ENCODE data around the gene SORBS1.
"Not testable (repeated sequence)": the region's sequence is repeated elsewhere in the genome, so short reads cannot be mapped to it uniquely, and the experiment has no call there.

Gene SORBS1

DNA sequence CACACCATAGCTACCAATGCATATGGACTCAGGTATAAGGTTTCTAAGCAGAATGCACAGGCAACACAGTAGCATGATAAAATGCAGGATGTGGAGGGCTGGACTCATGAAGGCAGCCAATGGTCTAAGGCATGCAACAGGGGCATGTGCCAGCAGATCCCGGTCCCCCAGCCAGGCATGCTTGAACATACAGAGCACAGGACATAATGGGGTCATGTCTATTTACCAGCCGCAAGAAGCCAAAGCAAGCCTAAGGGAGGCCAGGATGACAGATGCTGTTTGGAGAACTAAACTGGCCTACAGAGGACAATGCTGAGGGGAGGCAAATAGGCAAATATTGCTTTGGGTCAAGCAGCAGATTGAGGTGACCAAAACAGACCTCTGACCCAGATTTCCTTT, 210.3 kb downstream of the SORBS1 start:
- H3K9ac ChIP-seq (ENCODE audit: low read length in 2 of 2) = no peak overlapping the region
- no peaks in the 10 kb centered on the region for H3K27me3 ChIP-seq (ENCODE audit: control insufficient read depth in 1 of 2, insufficient read depth in 2 of 2, low read length in 2 of 2)
- peak overlapping the region in 1 of 2 donors; percentile 15 for H3K4me3 ChIP-seq (ENCODE audit: low read length in 2 of 2)
- peak overlapping the region; percentile 62 for H3K27ac ChIP-seq (ENCODE audit: low read length)
- H3K9me3 ChIP-seq (ENCODE audit: control insufficient read depth in 2 of 2, low read length in 2 of 2) = no peaks in the 10 kb centered on the region
- H3K4me1 ChIP-seq (ENCODE audit: control insufficient read depth, insufficient read depth, low read length) = peaks cover 36% of the 10 kb centered on the region
- peaks cover 60 to 68% of the 10 kb centered on the region in 2 donors for H3K36me3 ChIP-seq (ENCODE audit: control insufficient read depth in 2 of 2, insufficient read depth in 2 of 2, low read length in 2 of 2)

DNA sequence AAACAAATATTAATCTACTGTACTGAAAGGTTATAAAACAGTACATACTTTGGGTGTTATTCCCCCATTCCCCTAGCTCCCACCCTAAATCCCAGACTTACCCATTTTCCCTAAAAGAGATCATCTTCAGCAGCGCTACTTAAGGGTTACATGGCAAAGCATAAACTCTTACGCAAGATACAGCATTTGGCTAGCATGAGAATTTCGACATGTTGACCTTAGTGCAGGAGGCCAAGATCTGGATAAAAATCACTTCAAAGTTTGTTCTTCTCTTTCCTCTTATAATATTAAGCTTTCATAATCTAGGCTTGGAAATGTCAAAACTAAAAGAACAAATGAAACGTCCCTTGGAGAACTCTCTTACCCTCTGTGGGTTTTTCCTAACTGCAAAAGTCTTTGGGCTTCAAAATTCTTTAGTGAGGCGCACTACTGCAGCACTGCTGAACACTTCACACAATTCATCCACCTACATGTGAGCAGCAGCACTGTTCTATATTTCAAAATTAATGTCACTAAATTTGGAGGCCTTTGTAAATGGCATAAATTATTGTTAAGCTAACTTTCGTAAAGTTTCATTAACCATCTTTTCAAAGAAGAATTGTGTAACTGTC, 210.8 kb downstream of the SORBS1 start:
- H3K27me3 ChIP-seq (ENCODE audit: control insufficient read depth in 1 of 2, insufficient read depth in 2 of 2, low read length in 2 of 2) = no peaks in the 10 kb centered on the region
- peaks cover 32% of the 10 kb centered on the region for H3K4me1 ChIP-seq (ENCODE audit: control insufficient read depth, insufficient read depth, low read length)
- H3K9me3 ChIP-seq (ENCODE audit: control insufficient read depth in 2 of 2, low read length in 2 of 2) = no peaks in the 10 kb centered on the region
- peaks cover 58 to 68% of the 10 kb centered on the region in 2 donors for H3K36me3 ChIP-seq (ENCODE audit: control insufficient read depth in 2 of 2, insufficient read depth in 2 of 2, low read length in 2 of 2)
- no peak overlapping the region for H3K9ac ChIP-seq (ENCODE audit: low read length in 2 of 2)
- H3K4me3 ChIP-seq (ENCODE audit: low read length in 2 of 2) = no peak overlapping the region
- H3K27ac ChIP-seq (ENCODE audit: low read length) = peak overlapping the region; percentile 62

DNA sequence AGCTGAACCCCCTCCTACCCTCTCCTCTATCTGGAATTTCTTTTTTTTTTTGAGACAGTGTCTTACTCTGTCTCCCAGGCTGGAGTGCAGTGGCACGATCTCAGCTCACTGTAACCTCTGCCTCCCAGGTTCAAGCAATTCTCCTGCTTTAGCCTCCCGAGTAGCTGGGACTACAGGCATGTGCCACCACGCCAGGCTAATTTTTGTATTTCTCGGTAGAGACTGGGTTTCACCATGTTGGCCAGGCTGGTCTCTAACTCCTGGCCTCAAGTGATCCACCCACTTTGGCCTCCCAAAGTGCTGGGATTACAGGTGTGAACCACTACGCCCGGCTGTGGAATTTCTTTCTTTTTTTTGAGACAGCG, 213.8 kb downstream of the SORBS1 start:
- H3K9me3 ChIP-seq (ENCODE audit: control insufficient read depth in 2 of 2, low read length in 2 of 2); H3K4me3 ChIP-seq (ENCODE audit: low read length in 2 of 2); H3K9ac ChIP-seq (ENCODE audit: low read length in 2 of 2); H3K27ac ChIP-seq (ENCODE audit: low read length); H3K27me3 ChIP-seq (ENCODE audit: control insufficient read depth in 1 of 2, insufficient read depth in 2 of 2, low read length in 2 of 2): not testable (repeated sequence)
- peaks cover 49 to 53% of the 10 kb centered on the region in 2 donors for H3K36me3 ChIP-seq (ENCODE audit: control insufficient read depth in 2 of 2, insufficient read depth in 2 of 2, low read length in 2 of 2)
- H3K4me1 ChIP-seq (ENCODE audit: control insufficient read depth, insufficient read depth, low read length) = peaks cover 21% of the 10 kb centered on the region

DNA sequence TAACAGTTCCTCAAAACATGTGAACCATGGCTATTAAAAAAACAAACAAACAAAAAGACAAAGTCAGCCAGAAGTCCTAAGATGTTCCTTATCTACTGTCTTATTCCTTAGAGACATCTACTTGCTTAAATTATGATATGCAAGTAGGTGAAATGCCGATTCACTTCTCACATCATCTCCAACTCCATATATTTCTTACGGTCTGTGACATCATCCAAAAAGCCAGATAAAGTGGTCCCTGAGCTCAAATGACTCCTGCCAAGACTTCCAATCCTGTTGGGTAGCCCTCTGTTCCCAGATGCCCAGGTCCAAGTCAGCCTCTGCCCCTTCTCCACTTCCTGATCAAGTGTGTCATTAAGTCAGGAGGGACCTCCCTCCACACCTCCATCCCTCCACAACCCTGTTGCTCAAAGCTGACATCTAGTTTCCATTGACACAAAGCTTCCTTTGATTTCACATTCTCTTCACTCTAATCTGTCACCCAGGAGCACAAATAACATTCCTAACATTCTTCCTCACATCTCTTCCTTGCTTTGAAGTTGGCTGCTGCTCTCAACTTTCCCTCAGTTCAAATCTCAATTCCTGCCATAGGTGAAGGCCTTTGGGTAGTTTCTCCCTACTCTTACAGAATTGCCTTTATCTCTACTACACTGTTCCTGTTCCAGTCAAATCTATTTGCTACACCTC, 214.3 kb downstream of the SORBS1 start:
- Histone ChIP-seq H3K9ac (ENCODE audit: low read length in 2 of 2) (no peak overlapping the region), H3K27me3 (ENCODE audit: control insufficient read depth in 1 of 2, insufficient read depth in 2 of 2, low read length in 2 of 2) (no peaks in the 10 kb centered on the region), H3K27ac (ENCODE audit: low read length) (no peak overlapping the region), H3K36me3 (ENCODE audit: control insufficient read depth in 2 of 2, insufficient read depth in 2 of 2, low read length in 2 of 2) (peaks cover 45 to 55% of the 10 kb centered on the region in 2 donors), H3K4me3 (ENCODE audit: low read length in 2 of 2) (no peak overlapping the region), H3K4me1 (ENCODE audit: control insufficient read depth, insufficient read depth, low read length) (peaks cover 18% of the 10 kb centered on the region), H3K9me3 (ENCODE audit: control insufficient read depth in 2 of 2, low read length in 2 of 2) (no peaks in the 10 kb centered on the region)

DNA sequence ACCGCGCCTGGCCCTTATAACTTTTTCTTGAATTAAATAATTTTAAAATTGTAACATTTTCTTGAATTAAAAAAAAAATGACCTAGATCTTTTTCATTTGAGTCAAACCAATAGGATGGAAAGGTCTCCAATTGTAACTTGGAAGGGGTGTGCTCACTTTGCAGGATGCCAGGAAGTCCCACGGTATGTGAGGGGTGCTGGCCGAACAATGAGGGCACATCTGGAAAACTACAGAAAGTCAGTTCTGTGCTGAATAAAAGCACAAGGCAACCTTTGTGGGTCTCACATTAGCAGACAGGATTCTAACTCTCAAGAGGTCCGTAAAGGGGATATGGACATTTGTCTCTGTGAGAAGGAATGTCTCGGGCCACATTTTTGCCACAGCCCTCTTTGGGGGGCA, 217.6 kb downstream of the SORBS1 start:
- Histone ChIP-seq H3K27ac (ENCODE audit: low read length) (no peak overlapping the region), H3K9ac (ENCODE audit: low read length in 2 of 2) (no peak overlapping the region), H3K4me3 (ENCODE audit: low read length in 2 of 2) (no peak overlapping the region), H3K27me3 (ENCODE audit: control insufficient read depth in 1 of 2, insufficient read depth in 2 of 2, low read length in 2 of 2) (no peaks in the 10 kb centered on the region), H3K36me3 (ENCODE audit: control insufficient read depth in 2 of 2, insufficient read depth in 2 of 2, low read length in 2 of 2) (peaks cover 40 to 54% of the 10 kb centered on the region in 2 donors), H3K4me1 (ENCODE audit: control insufficient read depth, insufficient read depth, low read length) (peaks cover 4% of the 10 kb centered on the region), H3K9me3 (ENCODE audit: control insufficient read depth in 2 of 2, low read length in 2 of 2) (no peaks in the 10 kb centered on the region)

DNA sequence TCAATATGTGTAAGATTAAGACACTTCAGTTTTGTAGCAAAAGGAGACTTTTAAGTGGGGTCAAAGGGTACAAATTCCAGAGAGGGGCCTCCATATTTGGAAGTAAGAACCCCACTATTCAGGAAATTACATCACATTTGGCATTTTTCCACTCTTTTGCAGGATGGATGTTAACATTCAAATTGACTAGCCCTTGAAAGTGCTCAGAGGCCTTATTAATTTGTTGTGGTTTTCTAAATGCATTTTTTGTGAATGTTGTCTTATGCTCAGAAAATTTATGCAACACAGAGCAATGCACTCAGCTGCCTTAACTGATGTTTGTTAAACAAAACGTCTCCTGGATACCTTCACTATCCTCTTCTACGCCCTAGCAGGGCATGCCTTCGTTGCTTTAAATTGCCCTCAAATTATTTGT, 219.4 kb downstream of the SORBS1 start:
- H3K27me3 ChIP-seq (ENCODE audit: control insufficient read depth in 1 of 2, insufficient read depth in 2 of 2, low read length in 2 of 2) = no peaks in the 10 kb centered on the region
- H3K27ac ChIP-seq (ENCODE audit: low read length) = no peak overlapping the region
- H3K36me3 ChIP-seq (ENCODE audit: control insufficient read depth in 2 of 2, insufficient read depth in 2 of 2, low read length in 2 of 2) = peaks cover 48 to 61% of the 10 kb centered on the region in 2 donors

DNA sequence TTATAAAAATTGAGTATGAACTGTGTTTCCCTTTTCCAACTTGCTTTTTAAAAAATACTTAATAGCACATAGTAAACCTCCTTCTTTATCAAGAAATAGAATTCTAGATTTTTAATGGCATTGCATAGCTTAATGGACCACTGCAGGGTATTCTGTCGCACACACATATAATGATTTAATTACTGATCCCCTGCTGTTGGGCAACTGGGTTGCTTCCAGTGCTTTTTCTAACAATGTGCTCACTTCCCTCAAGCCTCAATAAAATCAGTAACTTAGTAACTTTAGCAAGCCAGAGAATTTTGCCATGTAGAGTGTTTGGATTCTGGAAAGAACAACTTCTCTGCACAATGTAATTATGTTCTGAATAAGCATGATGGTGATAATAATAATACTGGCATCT, 221.3 kb downstream of the SORBS1 start:
- Histone ChIP-seq H3K27ac (ENCODE audit: low read length) (no peak overlapping the region), H3K4me1 (ENCODE audit: control insufficient read depth, insufficient read depth, low read length) (peaks cover 18% of the 10 kb centered on the region), H3K36me3 (ENCODE audit: control insufficient read depth in 2 of 2, insufficient read depth in 2 of 2, low read length in 2 of 2) (peaks cover 55 to 64% of the 10 kb centered on the region in 2 donors)

More for the DNA sequence above, 219.4 kb downstream of the SORBS1 start:
- Histone ChIP-seq H3K9ac (ENCODE audit: low read length in 2 of 2) (no peak overlapping the region), H3K4me3 (ENCODE audit: low read length in 2 of 2) (no peak overlapping the region), H3K4me1 (ENCODE audit: control insufficient read depth, insufficient read depth, low read length) (peaks cover 6% of the 10 kb centered on the region), H3K9me3 (ENCODE audit: control insufficient read depth in 2 of 2, low read length in 2 of 2) (no peaks in the 10 kb centered on the region)

DNA sequence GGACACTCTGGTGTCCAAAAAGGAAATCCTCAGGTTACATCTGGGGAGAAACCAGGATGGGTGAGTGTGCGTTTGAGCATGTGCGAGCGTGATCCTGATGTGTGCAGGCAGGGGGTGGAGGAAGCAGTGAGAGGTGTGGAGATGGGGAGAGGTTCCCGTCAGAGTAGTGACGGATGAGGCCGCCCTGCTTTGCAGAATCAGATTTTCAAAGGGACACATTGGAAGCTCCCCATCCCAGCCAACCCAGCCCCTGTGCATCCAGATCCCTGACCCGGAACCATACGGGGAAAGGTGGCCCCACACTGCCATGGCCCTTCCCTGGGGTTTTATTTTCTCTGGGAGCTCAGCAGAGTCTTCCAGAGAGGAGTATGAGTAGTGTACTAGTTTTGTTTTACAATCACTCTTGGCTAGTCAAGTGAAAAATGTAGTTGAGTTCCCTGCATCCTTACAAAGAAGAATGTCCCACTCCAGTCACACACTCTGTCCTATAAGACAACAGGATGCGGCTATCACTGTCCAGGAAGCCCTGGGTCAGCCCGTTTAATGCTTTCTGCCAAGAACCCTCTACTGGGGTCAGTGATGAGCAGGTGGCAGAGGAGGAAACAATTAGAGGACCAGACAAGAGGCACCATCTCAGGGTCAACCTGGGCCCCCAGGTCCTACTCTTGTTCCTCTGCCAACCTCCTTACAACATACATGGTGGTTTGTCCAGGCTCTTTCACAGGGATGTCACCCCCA, 223.6 kb downstream of the SORBS1 start:
- H3K4me3 ChIP-seq (ENCODE audit: low read length in 2 of 2) = no peak overlapping the region
- no peaks in the 10 kb centered on the region for H3K27me3 ChIP-seq (ENCODE audit: control insufficient read depth in 1 of 2, insufficient read depth in 2 of 2, low read length in 2 of 2)
- no peaks in the 10 kb centered on the region for H3K9me3 ChIP-seq (ENCODE audit: control insufficient read depth in 2 of 2, low read length in 2 of 2)
- no peak overlapping the region for H3K9ac ChIP-seq (ENCODE audit: low read length in 2 of 2)
- H3K36me3 ChIP-seq (ENCODE audit: control insufficient read depth in 2 of 2, insufficient read depth in 2 of 2, low read length in 2 of 2) = peaks cover 62 to 67% of the 10 kb centered on the region in 2 donors
- peaks cover 28% of the 10 kb centered on the region for H3K4me1 ChIP-seq (ENCODE audit: control insufficient read depth, insufficient read depth, low read length)
- peak overlapping the region; percentile 86 for H3K27ac ChIP-seq (ENCODE audit: low read length)

More for the DNA sequence above, 221.3 kb downstream of the SORBS1 start:
- no peak overlapping the region for H3K9ac ChIP-seq (ENCODE audit: low read length in 2 of 2)
- no peaks in the 10 kb centered on the region for H3K9me3 ChIP-seq (ENCODE audit: control insufficient read depth in 2 of 2, low read length in 2 of 2)
- no peaks in the 10 kb centered on the region for H3K27me3 ChIP-seq (ENCODE audit: control insufficient read depth in 1 of 2, insufficient read depth in 2 of 2, low read length in 2 of 2)
- H3K4me3 ChIP-seq (ENCODE audit: low read length in 2 of 2) = no peak overlapping the region

DNA sequence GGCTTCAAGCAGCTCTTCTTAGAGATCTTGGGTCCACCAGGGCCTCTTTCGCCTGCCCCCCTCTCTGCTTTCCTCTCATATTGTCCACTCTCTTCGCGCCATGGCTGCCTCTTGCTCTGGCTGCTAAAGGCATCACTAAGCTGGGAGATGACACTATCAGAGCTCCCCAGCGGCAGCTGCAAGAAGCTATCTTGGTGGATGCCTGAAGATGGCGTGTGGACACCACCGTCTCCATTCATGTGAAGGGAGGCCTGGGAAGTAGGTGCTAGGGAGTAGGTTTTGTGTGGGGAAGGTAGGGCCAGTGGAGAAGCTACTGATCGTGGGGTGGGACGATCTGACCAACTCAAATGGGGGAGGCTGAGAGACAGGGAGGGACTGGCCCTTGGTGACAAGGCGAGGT, 224.5 kb downstream of the SORBS1 start:
- H3K27me3 ChIP-seq (ENCODE audit: control insufficient read depth in 1 of 2, insufficient read depth in 2 of 2, low read length in 2 of 2) = no peaks in the 10 kb centered on the region
- H3K9me3 ChIP-seq (ENCODE audit: control insufficient read depth in 2 of 2, low read length in 2 of 2) = no peaks in the 10 kb centered on the region
- no peak overlapping the region for H3K9ac ChIP-seq (ENCODE audit: low read length in 2 of 2)
- H3K4me1 ChIP-seq (ENCODE audit: control insufficient read depth, insufficient read depth, low read length) = peaks cover 34% of the 10 kb centered on the region
- no peak overlapping the region for H3K4me3 ChIP-seq (ENCODE audit: low read length in 2 of 2)
- H3K36me3 ChIP-seq (ENCODE audit: control insufficient read depth in 2 of 2, insufficient read depth in 2 of 2, low read length in 2 of 2) = peaks cover 65 to 66% of the 10 kb centered on the region in 2 donors
- H3K27ac ChIP-seq (ENCODE audit: low read length) = peak overlapping the region; percentile 86

DNA sequence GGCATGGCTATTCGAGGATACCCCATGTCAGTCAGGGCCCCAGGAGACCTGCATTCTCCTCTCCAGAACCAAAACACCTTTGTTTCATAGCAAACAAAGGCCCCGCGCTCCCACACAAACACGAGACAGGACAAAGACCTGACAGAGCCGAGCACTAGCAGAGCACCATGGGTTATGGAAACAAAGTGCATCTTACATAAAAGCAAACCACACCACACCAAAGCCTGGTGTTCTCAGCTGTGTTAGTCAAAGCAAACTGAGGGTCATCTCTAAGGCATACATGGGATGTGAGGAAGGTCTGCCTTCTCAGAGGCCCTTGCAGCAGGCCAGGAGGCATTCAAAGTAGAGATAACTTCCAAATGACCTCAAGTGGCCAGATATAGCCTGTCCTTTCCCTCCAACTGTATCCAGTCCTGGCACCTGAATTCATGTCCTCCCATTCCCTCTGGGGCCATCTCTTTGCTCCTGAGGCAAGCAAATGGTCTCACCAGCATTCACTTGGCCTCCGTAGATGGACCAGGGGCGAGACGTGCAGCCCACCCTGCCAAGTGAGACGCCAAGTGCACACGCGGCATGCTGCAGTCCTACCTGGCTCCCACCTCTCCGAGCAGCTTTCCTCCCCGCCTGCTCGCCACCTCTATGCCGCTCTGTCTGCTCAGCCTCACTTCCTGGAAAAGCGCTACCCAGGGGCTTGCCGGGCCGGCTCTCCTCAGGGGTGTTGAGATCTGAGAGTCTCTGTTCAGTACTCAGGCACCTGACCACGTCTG, 225.1 kb downstream of the SORBS1 start:
- Histone ChIP-seq H3K9ac (ENCODE audit: low read length in 2 of 2) (no peak overlapping the region), H3K27me3 (ENCODE audit: control insufficient read depth in 1 of 2, insufficient read depth in 2 of 2, low read length in 2 of 2) (no peaks in the 10 kb centered on the region), H3K4me3 (ENCODE audit: low read length in 2 of 2) (no peak overlapping the region), H3K4me1 (ENCODE audit: control insufficient read depth, insufficient read depth, low read length) (peaks cover 36% of the 10 kb centered on the region), H3K36me3 (ENCODE audit: control insufficient read depth in 2 of 2, insufficient read depth in 2 of 2, low read length in 2 of 2) (peaks cover 65 to 69% of the 10 kb centered on the region in 2 donors), H3K9me3 (ENCODE audit: control insufficient read depth in 2 of 2, low read length in 2 of 2) (no peaks in the 10 kb centered on the region), H3K27ac (ENCODE audit: low read length) (peak overlapping the region; percentile 86)

All from stomach smooth muscle (tissue), 2 donors.